ENCODE data around the gene SDC1. TPM values are rescaled to one million over a fixed set of nuclear protein-coding genes. Genes with fewer than 3 reads are reported as not detected.
A peak's percentile ranks its signal among the peaks of the same experiment; 100 is the strongest.

Gene SDC1
- total RNA-seq, 1 donor from 2014 or later: 3.6 TPM

GRCh38 chr2:20203521-20204225 lies 21.3 kb downstream of the SDC1 start:
- DNase-seq (ENCODE audit: low spot score): no peak
- H3K9me3 Mint-ChIP-seq (ENCODE audit: unreplicated experiment): no peaks in the 10 kb centered on the region
- TF ChIP-seq CTCF (IDR thresholded peaks at IDR 0.05; ENCODE audit: unreplicated experiment): no peak
- no peak overlapping the region for H3K4me3 Mint-ChIP-seq (ENCODE audit: unreplicated experiment)
- peaks cover 7% of the 10 kb centered on the region for H3K27me3 Mint-ChIP-seq (ENCODE audit: unreplicated experiment)
- no peaks in the 10 kb centered on the region for H3K4me1 Mint-ChIP-seq (ENCODE audit: unreplicated experiment)
- H3K27ac Mint-ChIP-seq (ENCODE audit: unreplicated experiment): no peak overlapping the region
- H3K36me3 Mint-ChIP-seq (ENCODE audit: low read depth, unreplicated experiment): peaks cover 11% of the 10 kb centered on the region

GRCh38 chr2:20203072-20203471 lies 21.9 kb downstream of the SDC1 start:
- DNase-seq (ENCODE audit: low spot score): no peak
- no peak for TF ChIP-seq CTCF (IDR thresholded peaks at IDR 0.05; ENCODE audit: unreplicated experiment)
- H3K9me3 Mint-ChIP-seq (ENCODE audit: unreplicated experiment): no peaks in the 10 kb centered on the region

GRCh38 chr2:20201671-20202070 lies 23.3 kb downstream of the SDC1 start:
- TF ChIP-seq CTCF (IDR thresholded peaks at IDR 0.05; ENCODE audit: unreplicated experiment): no peak
- Mint-ChIP-seq H3K27ac (ENCODE audit: unreplicated experiment) (no peak overlapping the region), H3K4me1 (ENCODE audit: unreplicated experiment) (no peaks in the 10 kb centered on the region), H3K9me3 (ENCODE audit: unreplicated experiment) (no peaks in the 10 kb centered on the region), H3K36me3 (ENCODE audit: low read depth, unreplicated experiment) (peaks cover 11% of the 10 kb centered on the region), H3K4me3 (ENCODE audit: unreplicated experiment) (no peak overlapping the region), H3K27me3 (ENCODE audit: unreplicated experiment) (peaks cover 7% of the 10 kb centered on the region)
- DNase-seq (ENCODE audit: low spot score): no peak

More at GRCh38 chr2:20203072-20203471, 21.9 kb downstream of the SDC1 start:
- peak overlapping the region; percentile 26 for H3K27ac Mint-ChIP-seq (ENCODE audit: unreplicated experiment)
- H3K27me3 Mint-ChIP-seq (ENCODE audit: unreplicated experiment): peaks cover 7% of the 10 kb centered on the region
- H3K4me1 Mint-ChIP-seq (ENCODE audit: unreplicated experiment): no peaks in the 10 kb centered on the region
- no peak overlapping the region for H3K4me3 Mint-ChIP-seq (ENCODE audit: unreplicated experiment)
- H3K36me3 Mint-ChIP-seq (ENCODE audit: low read depth, unreplicated experiment): peaks cover 11% of the 10 kb centered on the region

GRCh38 chr2:20200697-20201555 lies 24.0 kb downstream of the SDC1 start:
- no peaks in the 10 kb centered on the region for H3K4me1 Mint-ChIP-seq (ENCODE audit: unreplicated experiment)
- no peak overlapping the region for H3K27ac Mint-ChIP-seq (ENCODE audit: unreplicated experiment)
- H3K4me3 Mint-ChIP-seq (ENCODE audit: unreplicated experiment): no peak overlapping the region
- no peaks in the 10 kb centered on the region for H3K9me3 Mint-ChIP-seq (ENCODE audit: unreplicated experiment)
- TF ChIP-seq CTCF (IDR thresholded peaks at IDR 0.05; ENCODE audit: unreplicated experiment): no peak
- no peak for DNase-seq (ENCODE audit: low spot score)
- peaks cover 9% of the 10 kb centered on the region for H3K27me3 Mint-ChIP-seq (ENCODE audit: unreplicated experiment)
- H3K36me3 Mint-ChIP-seq (ENCODE audit: low read depth, unreplicated experiment): peaks cover 11% of the 10 kb centered on the region

Data from endothelial cell (in vitro differentiated cells).